ENCODE data around the gene RASSF6.
"Not testable (repeated sequence)": the region's sequence is repeated elsewhere in the genome, so short reads cannot be mapped to it uniquely, and the experiment has no call there.

Gene RASSF6, protein sequence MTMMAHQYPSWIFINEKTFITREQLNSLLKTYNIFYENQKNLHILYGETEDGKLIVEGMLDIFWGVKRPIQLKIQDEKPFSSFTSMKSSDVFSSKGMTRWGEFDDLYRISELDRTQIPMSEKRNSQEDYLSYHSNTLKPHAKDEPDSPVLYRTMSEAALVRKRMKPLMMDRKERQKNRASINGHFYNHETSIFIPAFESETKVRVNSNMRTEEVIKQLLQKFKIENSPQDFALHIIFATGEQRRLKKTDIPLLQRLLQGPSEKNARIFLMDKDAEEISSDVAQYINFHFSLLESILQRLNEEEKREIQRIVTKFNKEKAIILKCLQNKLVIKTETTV

DNA sequence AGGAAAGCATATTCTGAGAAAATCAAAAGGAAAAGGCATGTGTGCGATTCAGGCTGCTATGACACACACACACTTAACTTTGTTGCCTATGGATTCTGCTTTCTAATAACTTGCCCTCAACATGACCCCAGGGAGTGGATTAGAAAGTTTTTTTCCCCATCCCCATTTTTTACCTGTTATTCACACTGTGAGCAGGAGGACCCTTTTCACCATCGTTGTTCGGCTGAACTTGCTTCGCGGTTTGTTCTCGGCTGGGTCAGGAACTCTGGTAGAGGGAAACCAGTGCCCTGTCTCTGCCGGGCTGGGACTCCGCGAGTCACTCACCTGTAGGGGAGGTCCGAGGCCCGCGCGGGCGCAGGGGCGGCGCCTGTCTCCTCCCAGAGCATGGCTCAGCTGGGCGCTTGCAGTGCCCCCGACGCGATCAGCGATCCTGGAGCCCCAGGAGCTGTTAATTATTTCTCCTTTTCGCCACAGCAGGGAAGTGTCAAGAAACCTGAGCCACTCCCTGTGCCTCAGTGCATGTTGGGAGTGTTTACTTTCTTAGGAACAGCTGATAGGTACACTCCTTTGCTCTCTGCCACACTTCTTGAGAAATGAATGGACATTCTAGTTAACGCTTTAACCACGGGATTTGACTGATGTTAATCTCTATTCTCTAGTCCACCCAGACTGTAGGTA is at the start of gene RASSF6:
Gene RASSF6 (minus strand): TSS at position 322 of the 678 bp plus-strand sequence. CDS start 8,641 bp downstream, outside the sequence.
- TF ChIP-seq, protein P1, sequence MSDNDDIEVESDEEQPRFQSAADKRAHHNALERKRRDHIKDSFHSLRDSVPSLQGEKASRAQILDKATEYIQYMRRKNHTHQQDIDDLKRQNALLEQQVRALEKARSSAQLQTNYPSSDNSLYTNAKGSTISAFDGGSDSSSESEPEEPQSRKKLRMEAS (IDR thresholded peaks at IDR 0.05; ENCODE audit: low read depth, low read length) = no peak
- TF ChIP-seq, protein P2, sequence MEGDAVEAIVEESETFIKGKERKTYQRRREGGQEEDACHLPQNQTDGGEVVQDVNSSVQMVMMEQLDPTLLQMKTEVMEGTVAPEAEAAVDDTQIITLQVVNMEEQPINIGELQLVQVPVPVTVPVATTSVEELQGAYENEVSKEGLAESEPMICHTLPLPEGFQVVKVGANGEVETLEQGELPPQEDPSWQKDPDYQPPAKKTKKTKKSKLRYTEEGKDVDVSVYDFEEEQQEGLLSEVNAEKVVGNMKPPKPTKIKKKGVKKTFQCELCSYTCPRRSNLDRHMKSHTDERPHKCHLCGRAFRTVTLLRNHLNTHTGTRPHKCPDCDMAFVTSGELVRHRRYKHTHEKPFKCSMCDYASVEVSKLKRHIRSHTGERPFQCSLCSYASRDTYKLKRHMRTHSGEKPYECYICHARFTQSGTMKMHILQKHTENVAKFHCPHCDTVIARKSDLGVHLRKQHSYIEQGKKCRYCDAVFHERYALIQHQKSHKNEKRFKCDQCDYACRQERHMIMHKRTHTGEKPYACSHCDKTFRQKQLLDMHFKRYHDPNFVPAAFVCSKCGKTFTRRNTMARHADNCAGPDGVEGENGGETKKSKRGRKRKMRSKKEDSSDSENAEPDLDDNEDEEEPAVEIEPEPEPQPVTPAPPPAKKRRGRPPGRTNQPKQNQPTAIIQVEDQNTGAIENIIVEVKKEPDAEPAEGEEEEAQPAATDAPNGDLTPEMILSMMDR (IDR thresholded peaks at IDR 0.05; ENCODE audit: low read depth, low read length) = no peak
- TF ChIP-seq POLR2A (IDR thresholded peaks at IDR 0.05; ENCODE audit: extremely low read depth, insufficient read length) = no peak
- TF ChIP-seq MYC (IDR thresholded peaks at IDR 0.05; ENCODE audit: low read depth, low read length) = no peak
- DNase-seq (ENCODE audit: low read depth) = peak; percentile 19
- no peak within 1 kb of the TSS for H3K4me3 ChIP-seq (ENCODE audit: low read depth, low read length)

DNA sequence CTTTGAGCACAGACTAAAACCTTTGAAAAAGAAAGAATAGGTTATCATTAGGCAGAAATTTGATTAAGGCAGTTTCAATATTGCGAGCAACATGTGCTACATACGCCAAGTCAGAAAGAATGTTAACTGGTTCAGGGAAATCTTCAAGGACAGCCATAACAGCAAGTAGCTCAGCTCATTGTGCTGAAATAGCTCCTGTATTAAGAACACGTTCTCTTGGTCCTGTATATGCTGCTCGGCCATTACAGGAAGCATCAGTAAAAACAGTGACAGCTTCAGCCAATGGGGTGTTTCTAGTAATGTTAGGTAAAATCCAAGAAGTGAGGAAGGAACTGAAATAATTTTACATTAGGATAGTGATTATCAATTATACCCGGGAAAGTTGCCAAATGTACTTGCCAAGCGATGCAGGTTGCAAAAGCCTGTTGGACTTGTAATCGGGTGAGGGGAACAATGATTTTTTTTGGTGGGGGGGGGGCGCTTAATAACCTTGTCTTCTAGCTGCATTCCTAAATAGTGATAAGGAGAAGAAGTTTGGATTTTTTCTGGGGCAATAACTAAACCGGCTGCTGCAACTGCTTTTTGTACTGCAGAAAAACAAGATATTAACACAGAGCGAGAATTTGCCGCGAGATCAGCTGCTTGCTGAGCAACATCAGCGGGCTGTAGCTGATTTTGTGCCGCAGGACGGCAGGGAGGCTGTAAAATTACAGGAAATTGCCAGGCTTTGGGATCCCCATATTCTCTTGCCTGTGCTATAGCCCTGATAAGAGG is 49.4 kb upstream of the RASSF6 start:
- TF ChIP-seq, protein P2 (IDR thresholded peaks at IDR 0.05; ENCODE audit: low read depth, low read length) = no peak
- TF ChIP-seq, protein P1 (IDR thresholded peaks at IDR 0.05; ENCODE audit: low read depth, low read length) = no peak
- TF ChIP-seq POLR2A (IDR thresholded peaks at IDR 0.05; ENCODE audit: extremely low read depth, insufficient read length) (no peak), MYC (IDR thresholded peaks at IDR 0.05; ENCODE audit: low read depth, low read length) (no peak)
- H3K4me3 ChIP-seq (ENCODE audit: low read depth, low read length) = no peak overlapping the region
- DNase-seq (ENCODE audit: low read depth) = no peak

DNA sequence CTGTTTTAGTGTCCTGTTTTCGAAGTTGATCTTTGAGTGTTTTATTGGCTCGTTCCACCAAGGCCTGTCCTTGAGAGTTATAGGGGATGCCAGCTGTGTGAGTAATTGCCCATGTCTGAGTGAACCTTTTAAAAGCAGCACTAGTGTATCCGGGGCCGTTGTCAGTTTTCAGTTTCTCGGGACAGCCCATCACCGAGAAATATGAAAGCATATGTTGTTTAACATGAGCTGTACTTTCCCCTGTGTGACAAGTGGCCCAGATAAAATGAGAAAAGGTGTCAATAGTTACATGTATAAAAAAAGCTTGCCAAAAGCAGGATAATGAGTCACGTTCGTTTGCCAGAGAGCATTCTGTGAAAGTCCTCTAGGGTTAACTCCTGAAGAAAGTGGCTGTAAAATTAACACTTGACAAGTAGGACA is 48.6 kb upstream of the RASSF6 start:
- no peak overlapping the region for H3K4me3 ChIP-seq (ENCODE audit: low read depth, low read length)
- TF ChIP-seq, protein P1 (IDR thresholded peaks at IDR 0.05; ENCODE audit: low read depth, low read length) = no peak
- TF ChIP-seq POLR2A (IDR thresholded peaks at IDR 0.05; ENCODE audit: extremely low read depth, insufficient read length) = no peak
- TF ChIP-seq, protein P2 (IDR thresholded peaks at IDR 0.05; ENCODE audit: low read depth, low read length) = no peak
- TF ChIP-seq MYC (IDR thresholded peaks at IDR 0.05; ENCODE audit: low read depth, low read length) = no peak
- DNase-seq (ENCODE audit: low read depth) = no peak

DNA sequence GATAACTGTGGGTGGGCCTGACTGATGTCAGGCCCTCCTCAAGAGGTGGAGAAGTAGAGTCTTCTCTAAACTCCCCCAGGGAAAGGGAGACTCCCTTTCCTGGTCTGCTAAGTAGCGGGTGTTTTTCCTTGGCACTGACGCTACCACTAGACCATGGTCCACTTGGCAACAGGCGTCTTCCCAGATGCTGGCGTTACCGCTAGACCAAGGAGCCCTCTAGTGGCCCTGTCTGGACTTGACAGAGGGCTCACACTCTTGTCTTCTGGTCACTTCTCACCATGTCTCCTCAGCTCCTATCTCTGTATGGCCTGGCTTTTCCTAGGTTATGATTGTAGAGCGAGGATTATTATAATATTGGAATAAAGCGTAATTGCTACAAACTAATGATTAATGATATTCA is 45.7 kb upstream of the RASSF6 start:
- H3K4me3 ChIP-seq (ENCODE audit: low read depth, low read length); DNase-seq (ENCODE audit: low read depth): not testable (repeated sequence)

DNA sequence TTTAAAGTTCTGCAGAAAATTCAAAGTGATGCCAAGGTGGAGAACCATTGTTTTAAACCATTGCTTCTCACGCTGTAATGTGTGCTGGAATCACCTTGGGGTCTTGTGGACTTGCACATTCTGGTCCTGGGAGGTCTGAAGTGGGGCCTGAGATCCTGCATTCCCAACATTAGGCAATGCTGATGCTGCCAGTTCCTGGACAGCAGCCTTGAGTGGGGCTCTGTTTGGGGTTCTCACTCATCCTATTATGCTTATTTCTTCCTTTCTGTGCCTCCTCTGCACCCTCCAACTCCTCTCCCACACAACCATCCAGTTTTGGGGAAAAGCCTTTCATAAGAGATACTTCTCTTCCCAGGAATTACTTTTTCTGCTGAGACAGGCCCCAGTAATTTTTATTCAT is 44.2 kb upstream of the RASSF6 start:
- no peak overlapping the region for H3K4me3 ChIP-seq (ENCODE audit: low read depth, low read length)
- no peak for DNase-seq (ENCODE audit: low read depth)
- TF ChIP-seq MYC (IDR thresholded peaks at IDR 0.05; ENCODE audit: low read depth, low read length) (no peak), POLR2A (IDR thresholded peaks at IDR 0.05; ENCODE audit: extremely low read depth, insufficient read length) (no peak)
- TF ChIP-seq, protein P1 (IDR thresholded peaks at IDR 0.05; ENCODE audit: low read depth, low read length) = no peak
- TF ChIP-seq, protein P2 (IDR thresholded peaks at IDR 0.05; ENCODE audit: low read depth, low read length) = no peak

DNA sequence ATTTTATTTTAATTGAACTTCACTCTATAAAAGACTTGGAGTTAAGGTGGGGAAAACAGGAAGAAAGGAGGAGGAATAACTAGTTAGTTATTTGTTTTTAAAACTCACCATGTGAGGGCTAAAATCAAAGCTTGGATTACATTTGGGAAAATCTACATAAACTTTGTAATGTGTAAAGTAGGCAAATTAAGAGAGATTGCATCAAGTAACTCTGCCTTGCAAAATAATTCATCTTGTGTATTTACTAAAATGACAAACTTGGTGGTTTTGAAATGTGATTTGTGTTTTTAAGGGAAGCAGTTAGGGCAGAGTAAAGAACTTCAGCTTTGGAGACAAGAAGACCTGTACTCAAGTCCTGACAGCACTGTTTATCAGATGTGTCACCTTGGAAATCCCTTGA is 43.3 kb upstream of the RASSF6 start:
- TF ChIP-seq, protein P1 (IDR thresholded peaks at IDR 0.05; ENCODE audit: low read depth, low read length) = no peak
- TF ChIP-seq POLR2A (IDR thresholded peaks at IDR 0.05; ENCODE audit: extremely low read depth, insufficient read length) (no peak), MYC (IDR thresholded peaks at IDR 0.05; ENCODE audit: low read depth, low read length) (no peak)
- TF ChIP-seq, protein P2 (IDR thresholded peaks at IDR 0.05; ENCODE audit: low read depth, low read length) = no peak
- no peak overlapping the region for H3K4me3 ChIP-seq (ENCODE audit: low read depth, low read length)
- no peak for DNase-seq (ENCODE audit: low read depth)
